ENCODE data around the gene TTLL7. TPM values are rescaled to one million over a fixed set of nuclear protein-coding genes. Genes with fewer than 3 reads are reported as not detected.

The TTLL7 gene
- total and polyA plus RNA-seq, 2 experiments from 2014 or later = 4.1 to 6.7 TPM

DNA sequence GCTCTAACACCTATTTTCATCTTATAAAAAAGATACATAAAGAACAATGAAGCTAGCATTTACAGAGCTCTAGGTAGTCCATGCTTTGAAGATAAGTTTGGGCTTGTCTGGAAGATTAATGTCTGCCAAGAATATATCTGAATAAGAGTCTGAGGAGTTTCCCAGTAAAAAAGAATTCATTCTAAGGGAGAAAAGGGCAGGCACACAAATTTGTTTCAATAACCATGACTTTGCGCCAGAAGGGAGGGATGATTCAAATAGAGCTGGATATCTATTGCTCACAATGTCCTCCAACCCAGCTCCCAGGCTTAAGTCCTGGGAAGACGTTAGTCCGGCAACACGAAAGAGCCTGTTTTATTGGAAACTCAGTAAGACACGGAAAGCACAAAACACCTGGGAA lies 9.7 kb upstream of the TTLL7 start:
- ATAC-seq (no peak), DNase-seq (ENCODE audit: low spot score) (no peak)
- Mint-ChIP-seq H3K4me1 (no peaks in the 10 kb centered on the region), H3K9me3 (no peaks in the 10 kb centered on the region; the same call in 2 of the 3 replicates), H3K36me3 (ENCODE audit: low read depth) (no peaks in the 10 kb centered on the region), H3K27me3 (ENCODE audit: insufficient read depth, low read depth, poor library complexity) (no peaks in the 10 kb centered on the region), H3K4me3 (no peak overlapping the region), H3K27ac (no peak overlapping the region)
- no peak overlapping the region for H3K4me3 ChIP-seq
- H4K20me1 ChIP-seq (replicated peaks; ENCODE audit: insufficient read depth) = no peaks in the 10 kb centered on the region
- H3K27me3 ChIP-seq (ENCODE audit: insufficient read depth) = no peaks in the 10 kb centered on the region
- H2AFZ ChIP-seq = no peak overlapping the region
- no peak overlapping the region for H3K4me2 ChIP-seq
- H3K9me2 ChIP-seq (ENCODE audit: insufficient read depth) = no peaks in the 10 kb centered on the region
- H3K79me2 ChIP-seq (replicated peaks; ENCODE audit: insufficient read depth) = no peaks in the 10 kb centered on the region
- H3F3A ChIP-seq (replicated peaks; ENCODE audit: low read depth) = no peaks in the 10 kb centered on the region
- TF ChIP-seq ZNF114 (CRISPR knock-in tag; IDR thresholded peaks at IDR 0.05) (no peak), STAT1 (IDR thresholded peaks at IDR 0.05; ENCODE audit: unreplicated experiment) (no peak), POLR2AphosphoS5 (IDR thresholded peaks at IDR 0.05; ENCODE audit: low read depth) (no peak), NANOG (IDR thresholded peaks at IDR 0.05; ENCODE audit: borderline replicate concordance) (no peak), ZNF331 (CRISPR knock-in tag; IDR thresholded peaks at IDR 0.05; ENCODE audit: low read depth) (no peak), JUNB (IDR thresholded peaks at IDR 0.05; ENCODE audit: unreplicated experiment) (no peak), EZH2phosphoT487 (IDR thresholded peaks at IDR 0.05; ENCODE audit: unreplicated experiment) (no peak), CREB1 (CRISPR knock-in tag; IDR thresholded peaks at IDR 0.05; ENCODE audit: low read depth) (no peak), EZH2 (IDR thresholded peaks at IDR 0.05; ENCODE audit: low read depth, unreplicated experiment) (no peak)
- TF ChIP-seq, protein P1, sequence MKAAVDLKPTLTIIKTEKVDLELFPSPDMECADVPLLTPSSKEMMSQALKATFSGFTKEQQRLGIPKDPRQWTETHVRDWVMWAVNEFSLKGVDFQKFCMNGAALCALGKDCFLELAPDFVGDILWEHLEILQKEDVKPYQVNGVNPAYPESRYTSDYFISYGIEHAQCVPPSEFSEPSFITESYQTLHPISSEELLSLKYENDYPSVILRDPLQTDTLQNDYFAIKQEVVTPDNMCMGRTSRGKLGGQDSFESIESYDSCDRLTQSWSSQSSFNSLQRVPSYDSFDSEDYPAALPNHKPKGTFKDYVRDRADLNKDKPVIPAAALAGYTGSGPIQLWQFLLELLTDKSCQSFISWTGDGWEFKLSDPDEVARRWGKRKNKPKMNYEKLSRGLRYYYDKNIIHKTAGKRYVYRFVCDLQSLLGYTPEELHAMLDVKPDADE (IDR thresholded peaks at IDR 0.05) = no peak
- TF ChIP-seq, protein P2, sequence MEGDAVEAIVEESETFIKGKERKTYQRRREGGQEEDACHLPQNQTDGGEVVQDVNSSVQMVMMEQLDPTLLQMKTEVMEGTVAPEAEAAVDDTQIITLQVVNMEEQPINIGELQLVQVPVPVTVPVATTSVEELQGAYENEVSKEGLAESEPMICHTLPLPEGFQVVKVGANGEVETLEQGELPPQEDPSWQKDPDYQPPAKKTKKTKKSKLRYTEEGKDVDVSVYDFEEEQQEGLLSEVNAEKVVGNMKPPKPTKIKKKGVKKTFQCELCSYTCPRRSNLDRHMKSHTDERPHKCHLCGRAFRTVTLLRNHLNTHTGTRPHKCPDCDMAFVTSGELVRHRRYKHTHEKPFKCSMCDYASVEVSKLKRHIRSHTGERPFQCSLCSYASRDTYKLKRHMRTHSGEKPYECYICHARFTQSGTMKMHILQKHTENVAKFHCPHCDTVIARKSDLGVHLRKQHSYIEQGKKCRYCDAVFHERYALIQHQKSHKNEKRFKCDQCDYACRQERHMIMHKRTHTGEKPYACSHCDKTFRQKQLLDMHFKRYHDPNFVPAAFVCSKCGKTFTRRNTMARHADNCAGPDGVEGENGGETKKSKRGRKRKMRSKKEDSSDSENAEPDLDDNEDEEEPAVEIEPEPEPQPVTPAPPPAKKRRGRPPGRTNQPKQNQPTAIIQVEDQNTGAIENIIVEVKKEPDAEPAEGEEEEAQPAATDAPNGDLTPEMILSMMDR (conservative IDR thresholded peaks at IDR 0.05; ENCODE audit: low read depth in 2 of 2) = no peak
- TF ChIP-seq, protein P3, sequence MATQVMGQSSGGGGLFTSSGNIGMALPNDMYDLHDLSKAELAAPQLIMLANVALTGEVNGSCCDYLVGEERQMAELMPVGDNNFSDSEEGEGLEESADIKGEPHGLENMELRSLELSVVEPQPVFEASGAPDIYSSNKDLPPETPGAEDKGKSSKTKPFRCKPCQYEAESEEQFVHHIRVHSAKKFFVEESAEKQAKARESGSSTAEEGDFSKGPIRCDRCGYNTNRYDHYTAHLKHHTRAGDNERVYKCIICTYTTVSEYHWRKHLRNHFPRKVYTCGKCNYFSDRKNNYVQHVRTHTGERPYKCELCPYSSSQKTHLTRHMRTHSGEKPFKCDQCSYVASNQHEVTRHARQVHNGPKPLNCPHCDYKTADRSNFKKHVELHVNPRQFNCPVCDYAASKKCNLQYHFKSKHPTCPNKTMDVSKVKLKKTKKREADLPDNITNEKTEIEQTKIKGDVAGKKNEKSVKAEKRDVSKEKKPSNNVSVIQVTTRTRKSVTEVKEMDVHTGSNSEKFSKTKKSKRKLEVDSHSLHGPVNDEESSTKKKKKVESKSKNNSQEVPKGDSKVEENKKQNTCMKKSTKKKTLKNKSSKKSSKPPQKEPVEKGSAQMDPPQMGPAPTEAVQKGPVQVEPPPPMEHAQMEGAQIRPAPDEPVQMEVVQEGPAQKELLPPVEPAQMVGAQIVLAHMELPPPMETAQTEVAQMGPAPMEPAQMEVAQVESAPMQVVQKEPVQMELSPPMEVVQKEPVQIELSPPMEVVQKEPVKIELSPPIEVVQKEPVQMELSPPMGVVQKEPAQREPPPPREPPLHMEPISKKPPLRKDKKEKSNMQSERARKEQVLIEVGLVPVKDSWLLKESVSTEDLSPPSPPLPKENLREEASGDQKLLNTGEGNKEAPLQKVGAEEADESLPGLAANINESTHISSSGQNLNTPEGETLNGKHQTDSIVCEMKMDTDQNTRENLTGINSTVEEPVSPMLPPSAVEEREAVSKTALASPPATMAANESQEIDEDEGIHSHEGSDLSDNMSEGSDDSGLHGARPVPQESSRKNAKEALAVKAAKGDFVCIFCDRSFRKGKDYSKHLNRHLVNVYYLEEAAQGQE (IDR thresholded peaks at IDR 0.05; ENCODE audit: unreplicated experiment) = no peak
- TF ChIP-seq, protein P4, sequence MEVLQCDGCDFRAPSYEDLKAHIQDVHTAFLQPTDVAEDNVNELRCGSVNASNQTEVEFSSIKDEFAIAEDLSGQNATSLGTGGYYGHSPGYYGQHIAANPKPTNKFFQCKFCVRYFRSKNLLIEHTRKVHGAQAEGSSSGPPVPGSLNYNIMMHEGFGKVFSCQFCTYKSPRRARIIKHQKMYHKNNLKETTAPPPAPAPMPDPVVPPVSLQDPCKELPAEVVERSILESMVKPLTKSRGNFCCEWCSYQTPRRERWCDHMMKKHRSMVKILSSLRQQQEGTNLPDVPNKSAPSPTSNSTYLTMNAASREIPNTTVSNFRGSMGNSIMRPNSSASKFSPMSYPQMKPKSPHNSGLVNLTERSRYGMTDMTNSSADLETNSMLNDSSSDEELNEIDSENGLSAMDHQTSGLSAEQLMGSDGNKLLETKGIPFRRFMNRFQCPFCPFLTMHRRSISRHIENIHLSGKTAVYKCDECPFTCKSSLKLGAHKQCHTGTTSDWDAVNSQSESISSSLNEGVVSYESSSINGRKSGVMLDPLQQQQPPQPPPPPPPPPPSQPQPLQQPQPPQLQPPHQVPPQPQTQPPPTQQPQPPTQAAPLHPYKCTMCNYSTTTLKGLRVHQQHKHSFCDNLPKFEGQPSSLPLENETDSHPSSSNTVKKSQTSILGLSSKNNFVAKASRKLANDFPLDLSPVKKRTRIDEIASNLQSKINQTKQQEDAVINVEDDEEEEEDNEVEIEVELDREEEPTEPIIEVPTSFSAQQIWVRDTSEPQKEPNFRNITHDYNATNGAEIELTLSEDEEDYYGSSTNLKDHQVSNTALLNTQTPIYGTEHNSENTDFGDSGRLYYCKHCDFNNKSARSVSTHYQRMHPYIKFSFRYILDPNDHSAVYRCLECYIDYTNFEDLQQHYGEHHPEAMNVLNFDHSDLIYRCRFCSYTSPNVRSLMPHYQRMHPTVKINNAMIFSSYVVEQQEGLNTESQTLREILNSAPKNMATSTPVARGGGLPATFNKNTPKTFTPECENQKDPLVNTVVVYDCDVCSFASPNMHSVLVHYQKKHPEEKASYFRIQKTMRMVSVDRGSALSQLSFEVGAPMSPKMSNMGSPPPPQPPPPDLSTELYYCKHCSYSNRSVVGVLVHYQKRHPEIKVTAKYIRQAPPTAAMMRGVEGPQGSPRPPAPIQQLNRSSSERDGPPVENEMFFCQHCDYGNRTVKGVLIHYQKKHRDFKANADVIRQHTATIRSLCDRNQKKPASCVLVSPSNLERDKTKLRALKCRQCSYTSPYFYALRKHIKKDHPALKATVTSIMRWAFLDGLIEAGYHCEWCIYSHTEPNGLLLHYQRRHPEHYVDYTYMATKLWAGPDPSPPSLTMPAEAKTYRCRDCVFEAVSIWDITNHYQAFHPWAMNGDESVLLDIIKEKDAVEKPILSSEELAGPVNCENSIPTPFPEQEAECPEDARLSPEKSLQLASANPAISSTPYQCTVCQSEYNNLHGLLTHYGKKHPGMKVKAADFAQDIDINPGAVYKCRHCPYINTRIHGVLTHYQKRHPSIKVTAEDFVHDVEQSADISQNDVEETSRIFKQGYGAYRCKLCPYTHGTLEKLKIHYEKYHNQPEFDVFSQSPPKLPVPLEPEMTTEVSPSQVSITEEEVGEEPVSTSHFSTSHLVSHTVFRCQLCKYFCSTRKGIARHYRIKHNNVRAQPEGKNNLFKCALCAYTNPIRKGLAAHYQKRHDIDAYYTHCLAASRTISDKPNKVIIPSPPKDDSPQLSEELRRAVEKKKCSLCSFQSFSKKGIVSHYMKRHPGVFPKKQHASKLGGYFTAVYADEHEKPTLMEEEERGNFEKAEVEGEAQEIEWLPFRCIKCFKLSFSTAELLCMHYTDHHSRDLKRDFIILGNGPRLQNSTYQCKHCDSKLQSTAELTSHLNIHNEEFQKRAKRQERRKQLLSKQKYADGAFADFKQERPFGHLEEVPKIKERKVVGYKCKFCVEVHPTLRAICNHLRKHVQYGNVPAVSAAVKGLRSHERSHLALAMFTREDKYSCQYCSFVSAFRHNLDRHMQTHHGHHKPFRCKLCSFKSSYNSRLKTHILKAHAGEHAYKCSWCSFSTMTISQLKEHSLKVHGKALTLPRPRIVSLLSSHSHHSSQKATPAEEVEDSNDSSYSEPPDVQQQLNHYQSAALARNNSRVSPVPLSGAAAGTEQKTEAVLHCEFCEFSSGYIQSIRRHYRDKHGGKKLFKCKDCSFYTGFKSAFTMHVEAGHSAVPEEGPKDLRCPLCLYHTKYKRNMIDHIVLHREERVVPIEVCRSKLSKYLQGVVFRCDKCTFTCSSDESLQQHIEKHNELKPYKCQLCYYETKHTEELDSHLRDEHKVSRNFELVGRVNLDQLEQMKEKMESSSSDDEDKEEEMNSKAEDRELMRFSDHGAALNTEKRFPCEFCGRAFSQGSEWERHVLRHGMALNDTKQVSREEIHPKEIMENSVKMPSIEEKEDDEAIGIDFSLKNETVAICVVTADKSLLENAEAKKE (CRISPR knock-in tag; IDR thresholded peaks at IDR 0.05) = no peak
- no peaks in the 10 kb centered on the region for H3K36me3 ChIP-seq (ENCODE audit: insufficient read depth)
- no peak overlapping the region for H3K27ac ChIP-seq (ENCODE audit: low read depth)
- H3K4me1 ChIP-seq (ENCODE audit: insufficient read depth) = no peaks in the 10 kb centered on the region

All from GM23338 (cell line).